GM19455 (cell line): Measurements from ENCODE around the gene SMIM36.
"Not testable (repeated sequence)": the region's sequence is repeated elsewhere in the genome, so short reads cannot be mapped to it uniquely, and the experiment has no call there.

Experiments
- ATAC-seq: cut with Tn5 transposase; IDR thresholded peaks from one replicate; pipeline ENCODE4 v1.9.1; 2021; ENCODE audit not compliant: unreplicated experiment

SMIM36 gene

DNA sequence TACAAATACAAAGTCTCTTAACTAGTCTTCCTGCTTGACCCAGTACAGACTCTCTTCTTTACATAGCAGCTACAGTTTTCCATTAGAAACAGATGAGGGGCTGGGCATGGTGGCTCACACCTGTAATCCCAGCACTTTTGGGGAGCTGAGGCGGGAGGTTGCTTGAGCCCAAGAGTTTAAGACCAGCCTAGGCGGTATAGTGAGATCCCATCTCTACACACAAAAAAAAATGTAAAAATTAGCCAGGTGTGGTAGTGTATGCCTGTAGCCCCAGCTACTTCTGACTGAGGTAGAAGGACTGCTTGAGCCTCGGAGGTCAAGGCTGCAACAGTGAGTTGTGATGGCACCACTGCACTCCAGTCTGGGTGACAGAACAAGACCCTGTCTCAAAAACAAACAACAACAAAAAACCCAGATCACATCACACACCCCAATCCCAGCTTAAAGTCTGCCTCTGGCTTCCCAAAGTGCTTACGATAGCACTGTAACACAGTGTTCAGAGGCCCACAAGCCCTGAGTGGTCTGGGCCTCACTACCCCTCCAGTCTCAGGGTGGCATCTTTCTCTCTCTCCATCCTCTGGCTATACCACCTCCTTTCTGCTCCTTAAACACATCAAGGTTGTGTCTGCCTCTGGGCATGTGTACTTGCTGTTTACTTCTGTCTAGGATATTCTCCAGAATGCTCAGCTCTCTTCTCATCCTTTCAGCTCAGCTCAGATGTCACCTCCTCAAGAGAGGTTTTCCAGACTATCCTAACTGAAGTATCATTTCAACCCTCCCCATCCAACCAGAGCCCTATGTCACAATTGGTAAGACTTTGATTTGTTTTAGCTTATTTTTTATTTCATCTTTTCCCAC lies 93.6 kb downstream of the SMIM36 start:
- no peak for ATAC-seq

DNA sequence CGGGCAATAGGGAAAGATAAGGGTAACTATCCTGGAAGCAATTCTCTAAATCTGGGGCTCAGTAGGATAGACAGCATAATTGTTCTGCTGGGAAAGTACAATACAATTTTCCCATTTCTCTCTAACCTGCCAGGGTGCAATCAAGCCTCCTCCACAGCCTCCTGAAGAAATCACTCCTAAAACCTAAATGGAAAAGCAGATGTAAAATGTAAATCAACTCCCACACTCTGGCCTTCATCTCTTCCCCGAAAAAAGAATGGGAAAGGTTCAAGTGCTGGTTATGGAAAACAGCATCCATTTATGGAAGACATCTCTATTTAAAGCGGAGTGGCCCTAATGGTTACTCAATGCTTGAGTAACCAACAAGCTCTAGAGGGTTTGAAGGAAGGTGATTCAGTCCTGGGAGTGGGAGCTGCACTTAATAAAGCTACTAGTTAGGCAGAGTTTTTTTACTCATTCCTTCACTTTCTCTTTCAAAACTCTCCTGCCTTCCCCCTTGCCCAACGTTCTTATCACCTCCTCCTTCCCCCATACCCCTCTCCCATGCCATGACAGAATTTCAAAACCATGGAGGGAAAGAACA lies 94.7 kb downstream of the SMIM36 start:
- no peak for ATAC-seq

DNA sequence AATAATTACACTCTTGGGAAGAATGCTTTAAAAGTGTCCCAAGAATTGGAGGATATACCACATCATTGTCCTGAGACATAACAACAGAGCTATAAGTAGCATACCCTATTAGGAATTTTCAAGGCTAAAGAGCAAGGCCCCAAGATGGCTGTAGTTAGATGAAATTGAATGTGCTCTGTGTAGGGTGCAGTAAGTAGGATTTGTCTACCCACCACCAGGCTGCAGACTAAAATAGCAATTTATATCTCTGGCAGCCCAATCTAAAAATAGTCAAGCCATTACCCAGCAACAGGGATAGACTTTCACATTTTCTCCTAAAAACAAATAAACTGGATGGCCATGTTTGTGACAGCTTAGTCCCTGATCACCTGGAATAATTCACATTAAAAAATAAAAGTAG lies 95.3 kb downstream of the SMIM36 start:
- no peak for ATAC-seq

DNA sequence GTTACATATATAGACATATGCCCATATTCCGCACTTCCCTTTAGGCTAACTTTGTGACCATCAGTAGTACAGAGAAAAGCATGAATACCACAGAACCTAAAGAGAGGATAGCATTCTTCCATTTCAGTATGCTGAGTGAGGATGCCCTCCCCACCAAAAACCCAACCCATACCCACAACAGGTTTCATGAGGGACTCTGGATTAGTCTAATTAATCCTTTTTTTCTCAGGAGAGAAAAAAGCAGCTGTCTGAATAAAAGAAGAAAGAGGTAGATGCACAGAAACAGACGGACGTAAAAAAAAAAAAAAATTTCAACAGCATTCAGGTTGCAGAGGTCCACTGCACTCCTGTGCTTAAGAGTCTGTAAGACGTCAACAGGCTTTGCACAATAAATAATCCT lies 96.3 kb downstream of the SMIM36 start:
- no peak for ATAC-seq

DNA sequence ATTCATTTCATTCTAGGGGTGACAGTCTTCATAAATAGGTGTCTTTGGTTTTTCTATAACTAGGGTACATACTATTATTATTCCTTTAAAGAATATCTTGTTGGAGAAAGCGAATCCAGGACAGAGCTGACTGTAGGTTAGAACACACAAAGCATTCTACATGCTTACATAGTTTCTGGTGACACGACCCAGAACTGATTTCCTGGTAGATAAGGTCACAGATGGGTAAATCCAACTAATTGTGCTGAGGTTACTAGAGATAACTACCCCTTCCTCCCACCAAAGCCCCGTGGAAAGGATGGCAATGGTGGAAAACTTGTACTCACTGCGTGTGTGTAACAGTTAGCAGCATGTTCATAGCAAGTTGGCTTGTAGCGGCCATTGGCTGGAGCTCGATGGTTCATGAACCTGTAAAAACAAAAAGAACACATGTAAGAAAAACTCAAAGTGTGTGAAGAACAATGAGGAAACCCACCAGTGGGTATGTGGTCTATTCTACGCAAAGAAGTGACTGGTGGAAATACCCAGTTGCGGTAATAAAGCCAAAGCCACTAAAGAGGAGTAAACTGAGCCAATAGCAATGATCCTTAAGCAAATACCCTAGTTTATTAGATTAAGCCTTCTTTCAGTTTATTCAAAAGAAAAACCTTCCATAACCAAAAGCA lies 97.3 kb downstream of the SMIM36 start:
- no peak for ATAC-seq

DNA sequence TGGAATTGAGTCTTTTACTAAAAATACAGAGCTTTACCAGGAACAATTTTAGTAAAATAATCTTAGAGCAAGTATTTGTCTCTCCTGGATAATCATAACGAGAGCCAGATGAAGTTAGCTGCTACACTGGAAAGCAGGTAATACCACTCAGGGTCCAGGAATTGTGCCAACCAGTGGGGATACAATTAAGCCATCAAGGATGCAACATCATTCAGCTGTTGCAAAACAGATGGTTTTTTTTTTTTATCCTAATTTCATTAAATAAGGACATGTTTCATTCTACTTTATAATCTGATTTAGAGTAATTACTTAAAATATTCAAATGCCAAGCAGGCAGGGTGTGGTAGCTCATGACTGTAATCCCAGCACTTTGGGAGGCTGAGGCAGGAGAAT lies 99.8 kb downstream of the SMIM36 start:
- no peak for ATAC-seq

DNA sequence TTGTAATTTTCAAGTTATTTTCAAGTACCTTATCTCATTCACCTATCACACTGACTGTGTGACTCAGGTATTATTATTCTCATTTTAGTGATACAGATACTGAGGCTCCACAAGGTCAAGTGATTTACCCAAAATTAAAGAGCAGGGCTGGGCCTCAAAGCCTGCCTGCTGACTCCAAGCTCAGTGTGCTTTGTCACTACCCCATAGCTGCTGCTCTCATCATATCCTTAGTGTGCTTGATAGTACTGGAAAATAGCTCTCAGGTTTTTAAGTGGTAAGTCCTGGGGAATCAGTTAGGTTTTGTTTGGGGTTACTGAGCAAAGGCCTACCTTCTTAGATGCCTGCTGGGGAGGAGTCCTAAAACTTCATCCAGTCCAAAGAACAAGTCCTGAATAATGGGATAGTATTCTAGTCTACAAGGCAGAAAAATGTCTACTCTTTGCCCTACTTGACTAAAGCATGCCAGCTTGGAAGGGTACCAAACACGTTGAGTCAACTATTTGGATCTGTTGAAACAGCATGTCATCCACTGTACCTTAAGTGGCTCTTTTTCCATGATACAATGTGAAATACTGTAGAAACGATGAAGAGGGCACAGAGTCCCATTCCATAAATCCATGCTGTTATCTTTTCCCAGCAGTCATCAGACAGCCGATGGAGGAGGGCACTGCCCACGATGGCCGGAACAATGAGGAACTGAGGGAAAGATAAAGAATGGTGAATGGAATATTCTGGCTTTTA lies 100.4 kb downstream of the SMIM36 start:
- no peak for ATAC-seq

DNA sequence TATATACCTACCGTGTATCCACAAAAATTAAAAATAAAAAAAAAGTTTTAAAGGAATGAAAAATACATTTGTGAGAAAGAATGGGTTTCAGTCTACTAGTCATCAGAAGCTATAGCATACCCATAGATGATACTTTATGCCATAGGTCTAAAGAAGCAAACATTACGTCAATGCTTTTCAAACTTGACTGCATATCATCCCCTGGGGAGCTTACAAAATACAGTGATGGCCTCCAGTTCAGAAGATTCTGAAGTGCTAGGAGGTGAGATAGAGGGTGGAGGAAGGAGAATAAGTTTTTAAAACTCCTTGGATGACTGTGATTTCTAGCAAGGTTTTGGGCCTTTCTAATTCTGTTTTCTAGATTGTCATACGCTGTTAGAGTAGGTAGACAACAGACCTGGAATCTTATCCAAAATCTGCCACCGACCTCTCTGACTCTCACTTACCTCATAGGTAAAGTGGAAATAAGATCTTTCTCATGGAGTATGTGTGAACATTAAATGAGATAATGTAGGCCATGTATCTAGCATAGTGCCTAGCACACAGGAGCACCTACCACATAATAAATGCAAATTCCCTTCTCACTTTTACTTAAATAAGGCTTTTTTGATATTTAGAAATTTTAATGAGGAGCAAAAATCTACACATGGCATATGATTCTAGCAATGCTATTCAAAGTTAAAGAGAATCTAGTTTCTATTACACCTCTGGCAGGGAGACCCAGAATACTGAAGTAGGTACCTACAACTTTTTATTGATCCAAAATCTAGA lies 102.0 kb downstream of the SMIM36 start:
- no peak for ATAC-seq

DNA sequence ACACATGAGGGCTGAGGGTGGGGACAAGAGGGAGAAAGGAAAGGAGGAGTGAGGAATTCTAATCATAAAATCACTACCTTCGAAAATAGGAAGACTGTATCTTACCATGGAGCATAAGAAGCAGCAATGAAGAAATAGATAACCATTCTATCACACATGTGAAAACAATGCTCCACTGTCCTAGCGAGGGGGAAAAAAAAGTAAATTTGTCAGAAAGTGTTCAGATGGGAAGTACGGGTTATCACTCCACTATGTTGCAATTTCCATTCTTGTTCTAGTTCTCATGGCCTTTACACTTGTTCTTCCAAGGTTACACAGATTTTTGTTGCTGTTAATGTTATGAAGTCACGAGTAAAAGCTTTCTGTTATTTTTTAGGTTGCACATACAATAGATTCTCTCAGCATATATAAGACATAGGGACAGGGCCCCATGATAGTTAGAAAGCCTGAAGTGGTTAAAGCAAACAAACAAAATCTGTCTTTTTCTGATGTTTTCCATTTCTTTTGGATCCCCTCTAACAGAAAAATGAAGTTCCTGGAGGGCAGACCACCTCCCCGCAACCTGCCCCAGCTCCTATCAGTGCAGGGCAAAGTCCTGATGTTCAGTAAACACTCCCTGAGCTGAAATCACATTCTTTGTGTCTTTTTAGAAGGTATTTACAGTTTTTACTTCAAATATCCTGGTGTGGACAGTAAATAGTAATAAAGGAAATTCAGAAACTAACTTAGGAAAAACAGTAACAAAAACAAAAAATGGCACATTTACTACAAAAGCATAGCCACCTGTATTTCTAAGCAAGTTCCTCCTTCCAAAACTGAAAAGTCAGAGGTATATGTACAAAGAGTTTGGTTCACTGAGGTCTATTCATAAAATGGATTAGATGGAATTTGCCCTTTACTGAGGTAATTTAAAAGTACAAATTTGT lies 103.3 kb downstream of the SMIM36 start:
- no peak for ATAC-seq

DNA sequence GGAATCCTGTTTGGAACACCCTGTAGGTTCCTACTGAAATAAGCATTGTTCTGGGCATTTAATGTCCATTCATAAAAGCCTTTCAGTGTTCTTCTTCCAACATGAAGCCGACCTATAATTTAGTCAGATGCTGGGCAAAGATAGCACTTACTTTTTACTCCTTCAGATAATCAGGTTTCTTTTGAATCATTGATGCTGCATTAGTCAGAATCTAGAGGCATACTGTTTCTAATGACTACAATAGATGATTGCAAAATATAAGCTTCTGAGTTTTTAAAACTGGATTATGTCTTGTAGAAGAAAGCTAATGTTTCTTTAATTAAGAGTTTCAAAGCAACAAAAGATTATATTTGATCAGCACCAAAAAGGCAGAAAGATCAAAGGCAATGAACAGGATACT lies 105.7 kb downstream of the SMIM36 start:
- ATAC-seq = no peak

DNA sequence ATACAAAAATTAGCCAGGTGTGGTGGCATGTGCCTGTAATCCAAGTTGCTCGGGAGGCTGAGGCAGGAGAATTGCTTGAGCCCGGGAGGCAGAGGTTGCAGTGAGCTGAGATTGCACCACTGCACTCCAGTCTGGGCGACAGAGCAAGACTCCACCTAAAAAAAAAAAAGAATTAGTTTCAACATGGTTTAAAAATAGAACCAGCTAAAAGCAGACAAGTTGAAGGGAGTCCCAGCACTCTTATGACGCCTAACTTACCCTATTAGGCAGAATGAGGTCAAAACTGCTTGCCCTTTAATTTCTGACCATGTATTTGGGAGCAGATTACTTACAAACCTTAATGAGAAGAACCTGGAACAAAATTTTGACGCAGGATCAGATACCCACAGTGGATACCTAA lies 107.1 kb downstream of the SMIM36 start:
- not testable (repeated sequence) for ATAC-seq

DNA sequence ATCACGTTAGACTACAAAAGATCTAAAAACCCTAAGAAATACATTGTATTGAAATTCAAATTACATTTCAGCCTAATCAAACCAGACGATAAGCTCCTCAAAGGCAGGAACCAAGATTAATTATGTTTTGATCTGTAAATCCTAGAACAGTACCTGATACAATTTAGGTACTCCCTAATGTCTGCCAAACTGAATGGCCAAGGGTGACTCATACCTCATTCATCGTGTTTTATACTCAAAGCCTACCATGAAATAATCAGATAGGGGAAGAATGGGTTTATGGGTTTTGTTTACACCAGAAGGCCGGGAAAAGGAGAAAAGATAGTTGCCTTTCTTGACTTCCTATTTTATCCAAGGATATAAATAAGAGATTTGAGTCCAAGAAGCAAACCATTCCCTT lies 108.9 kb downstream of the SMIM36 start:
- ATAC-seq = no peak
